Activated CD8-positive, alpha-beta T cell treated with anti-CD3 and anti-CD28 coated beads for 36 hours (primary cell): Measurements from ENCODE around the gene TMEM179B. TPM values are rescaled to one million over a fixed set of nuclear protein-coding genes. Genes with fewer than 3 reads are reported as not detected.

Source experiments
- ATAC-seq: fragments of 200-7000 bp; cut with Tn5 transposase; one replicate; pipeline ENCODE4 v1.10.0; 2021; ENCODE audit warnings: mild to moderate bottlenecking, moderate library complexity
- CTCF ChIA-PET: fragments of 350-600 bp; sonication (Branson Sonifier 250); formaldehyde crosslinking; loops from one replicate; lab custom pipeline; 2021; ENCODE audit warnings: antibody characterized with exemption; lab: Charles Lee
- POLR2A ChIA-PET: fragments of 350-600 bp; sonication (Branson Sonifier 250); formaldehyde crosslinking; loops from one replicate; lab custom pipeline; 2021; ENCODE audit warnings: antibody characterized with exemption; lab: Charles Lee
- DNase-seq: peaks from one replicate; pipeline ENCODE4 v3.0.0-alpha.2; 2020
- H3K27ac Mint-ChIP-seq: one replicate; pipeline ENCODE4 v1.8.0; 2021; ENCODE audit warnings: mild to moderate bottlenecking, mixed read lengths
- H3K27me3 Mint-ChIP-seq: one replicate; pipeline ENCODE4 v1.8.0; 2021; ENCODE audit warnings: mixed read lengths
- H3K36me3 Mint-ChIP-seq: one replicate; pipeline ENCODE4 v1.8.0; 2021; ENCODE audit warnings: low read depth, mixed read lengths
- H3K4me1 Mint-ChIP-seq: one replicate; pipeline ENCODE4 v1.8.0; 2021; ENCODE audit warnings: low read depth, mixed read lengths
- H3K4me3 Mint-ChIP-seq: one replicate; pipeline ENCODE4 v1.8.0; 2021; ENCODE audit warnings: mild to moderate bottlenecking, moderate library complexity, mixed read lengths
- H3K9me3 Mint-ChIP-seq: one replicate; pipeline ENCODE4 v1.8.0; 2021; ENCODE audit warnings: mixed read lengths
- intact Hi-C: fragments of 100-400 bp; cut with micrococcal nuclease; formaldehyde crosslinking; loops from one replicate; pipeline ENCODE4 v1.10.0; 2022
- total RNA-seq, 2 experiments: library from RNA; stranded (reverse); gene quantifications; one replicate each; pipeline ENCODE4 v1.2.3, GENCODE V29; 2021
- TF ChIP-seq, protein P1 (sequence below): fragments of 200-600 bp; IDR thresholded peaks from one replicate; pipeline ENCODE4 v1.8.0; 2022; ENCODE audit warnings: antibody characterized with exemption, mild to moderate bottlenecking

TMEM179B gene
- total RNA-seq, 2 experiments from 2014 or later = 18.6 to 19.5 TPM

DNA sequence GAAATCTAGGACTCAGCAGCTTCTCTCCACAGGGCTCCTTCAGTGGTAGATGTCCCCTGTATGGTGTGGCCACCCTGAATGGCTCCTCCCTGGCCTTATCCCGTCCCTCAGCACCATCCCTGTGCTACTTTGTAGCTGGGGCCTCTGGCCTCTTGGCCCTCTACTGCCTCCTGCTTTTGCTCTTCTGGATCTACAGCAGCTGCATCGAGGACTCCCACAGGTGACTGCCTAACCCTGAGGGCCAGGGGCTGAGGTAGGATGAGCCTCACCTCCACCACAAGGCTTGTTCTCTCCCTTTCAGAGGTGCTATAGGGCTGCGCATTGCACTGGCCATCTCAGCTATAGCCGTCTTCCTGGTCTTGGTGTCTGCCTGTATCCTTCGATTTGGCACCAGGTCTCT, 1.8 kb downstream of the TMEM179B start:
- Mint-ChIP-seq H3K4me3 (peak overlapping the region; percentile 95), H3K27ac (peak overlapping the region; percentile 91), H3K9me3 (no peaks in the 10 kb centered on the region), H3K27me3 (no peaks in the 10 kb centered on the region), H3K36me3 (peaks cover 53% of the 10 kb centered on the region), H3K4me1 (peaks cover 46% of the 10 kb centered on the region)
- ChIA-PET CTCF (interaction anchor here (0.9 to 5.3 kb wide), 7 partner anchors 12 to 94 kb away, joined by 3 to 33 read pairs (median 4); partner anchors contain the start of genes NXF1, POLR2G, TTC9C and WDR74), POLR2A (interaction anchor here (0.5 to 11.0 kb wide), 11 partner anchors 15 to 148 kb away, joined by 3 to 228 read pairs (median 4); partner anchors contain the start of genes HNRNPUL2, NXF1, STX5 and TEX54)
- intact Hi-C loops = loop anchor here (5.0 kb wide), 2 partner anchors 43 to 93 kb away; partner anchors contain the start of genes SLC3A2, STX5 and TEX54
- no peak for DNase-seq
- TF ChIP-seq, protein P1, sequence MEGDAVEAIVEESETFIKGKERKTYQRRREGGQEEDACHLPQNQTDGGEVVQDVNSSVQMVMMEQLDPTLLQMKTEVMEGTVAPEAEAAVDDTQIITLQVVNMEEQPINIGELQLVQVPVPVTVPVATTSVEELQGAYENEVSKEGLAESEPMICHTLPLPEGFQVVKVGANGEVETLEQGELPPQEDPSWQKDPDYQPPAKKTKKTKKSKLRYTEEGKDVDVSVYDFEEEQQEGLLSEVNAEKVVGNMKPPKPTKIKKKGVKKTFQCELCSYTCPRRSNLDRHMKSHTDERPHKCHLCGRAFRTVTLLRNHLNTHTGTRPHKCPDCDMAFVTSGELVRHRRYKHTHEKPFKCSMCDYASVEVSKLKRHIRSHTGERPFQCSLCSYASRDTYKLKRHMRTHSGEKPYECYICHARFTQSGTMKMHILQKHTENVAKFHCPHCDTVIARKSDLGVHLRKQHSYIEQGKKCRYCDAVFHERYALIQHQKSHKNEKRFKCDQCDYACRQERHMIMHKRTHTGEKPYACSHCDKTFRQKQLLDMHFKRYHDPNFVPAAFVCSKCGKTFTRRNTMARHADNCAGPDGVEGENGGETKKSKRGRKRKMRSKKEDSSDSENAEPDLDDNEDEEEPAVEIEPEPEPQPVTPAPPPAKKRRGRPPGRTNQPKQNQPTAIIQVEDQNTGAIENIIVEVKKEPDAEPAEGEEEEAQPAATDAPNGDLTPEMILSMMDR = no peak
- ATAC-seq = no peak

GRCh38 chr11:62789576-62789975, 2.4 kb downstream of the TMEM179B start:
- intact Hi-C loops = loop anchor here (5.0 kb wide), 2 partner anchors 43 to 93 kb away; partner anchors contain the start of genes SLC3A2, STX5 and TEX54
- POLR2A ChIA-PET = interaction anchor here (0.5 to 11.0 kb wide), 11 partner anchors 14 to 148 kb away, joined by 3 to 228 read pairs (median 4); partner anchors contain the start of genes NXF1, STX5, TEX54 and WDR74
- ATAC-seq (no peak), DNase-seq (no peak)
- H3K4me1 Mint-ChIP-seq = peaks cover 50% of the 10 kb centered on the region
- H3K36me3 Mint-ChIP-seq = peaks cover 59% of the 10 kb centered on the region
- no peaks in the 10 kb centered on the region for H3K9me3 Mint-ChIP-seq
- peak overlapping the region; percentile 91 for H3K27ac Mint-ChIP-seq
- peak overlapping the region; percentile 95 for H3K4me3 Mint-ChIP-seq
- TF ChIP-seq, protein P1 = no peak
- CTCF ChIA-PET = interaction anchor here (0.9 to 5.3 kb wide), 6 partner anchors 15 to 93 kb away, joined by 3 to 33 read pairs (median 4); partner anchors contain the start of genes POLR2G, TTC9C and WDR74
- no peaks in the 10 kb centered on the region for H3K27me3 Mint-ChIP-seq

- Mint-ChIP-seq H3K4me3 (peak within 1 kb of the TSS; percentile 91), H3K27me3 (no peaks in the 10 kb centered on the region), H3K36me3 (peaks cover 68% of the 10 kb centered on the region), H3K4me1 (peaks cover 41% of the 10 kb centered on the region), H3K27ac (peak within 1 kb of the TSS; percentile 91), H3K9me3 (no peaks in the 10 kb centered on the region)
- TF ChIP-seq, protein P1 = no peak
- ChIA-PET POLR2A (interaction anchor here (0.7 to 11.0 kb wide), 14 partner anchors 12 to 127 kb away, joined by 3 to 228 read pairs (median 4); partner anchors contain the start of genes C11orf98, CSKMT, NXF1 and SLC3A2), CTCF (interaction anchor here (1.5 kb wide), 1 partner anchor 38 kb away, joined by 3 read pairs; the partner anchor contains the start of gene ZBTB3)
- intact Hi-C loops = no loop called here
- DNase-seq (peak; percentile 92), ATAC-seq (peak; percentile 82)
These were observed 4.4 kb downstream of the TMEM179B start, which contains the start of gene TMEM223 for GRCh38 chr11:62791501-62792201. TMEM223 (minus strand) TSS chr11:62792006; CDS start chr11:62791994, 12 bp downstream.

DNA sequence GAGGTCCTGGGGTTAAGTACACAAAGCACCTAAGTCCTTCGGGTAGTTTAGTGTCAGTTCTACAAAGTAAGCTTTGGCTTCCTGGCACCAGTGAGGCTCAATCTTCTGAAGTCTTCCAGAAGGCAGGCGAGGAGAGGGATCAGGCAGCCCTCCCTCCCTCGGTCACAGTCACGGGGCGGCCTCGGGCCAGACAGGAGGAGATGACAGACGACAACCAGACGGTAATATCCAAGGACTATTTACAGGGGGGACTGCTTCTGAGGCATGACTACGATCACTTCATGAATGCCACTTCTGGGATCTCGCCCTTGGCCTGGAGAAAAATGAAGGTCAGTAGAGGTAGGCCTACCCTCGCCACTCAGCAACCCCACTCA, 5.0 kb downstream of the TMEM179B start:
- Mint-ChIP-seq H3K9me3 (no peaks in the 10 kb centered on the region), H3K36me3 (peaks cover 71% of the 10 kb centered on the region), H3K27ac (peak overlapping the region; percentile 91), H3K27me3 (no peaks in the 10 kb centered on the region), H3K4me1 (peaks cover 41% of the 10 kb centered on the region), H3K4me3 (peak overlapping the region; percentile 91)
- ChIA-PET POLR2A (interaction anchor here (1.0 to 11.0 kb wide), 11 partner anchors 12 to 127 kb away, joined by 3 to 228 read pairs (median 4); partner anchors contain the start of genes C11orf98, CSKMT, NXF1 and SLC3A2), CTCF (interaction anchor here (0.8 kb wide), 1 partner anchor 19 kb away, joined by 4 read pairs; no protein-coding TSS in a partner anchor)
- ATAC-seq (peak; percentile 12), DNase-seq (peak; percentile 31)
- TF ChIP-seq, protein P1 = no peak
- intact Hi-C loops = no loop called here
